Panc1 (cell line): ENCODE data around the gene NT5C2. TPM values are rescaled to one million over a fixed set of nuclear protein-coding genes. Genes with fewer than 3 reads are reported as not detected.
"Not testable (repeated sequence)": the region's sequence is repeated elsewhere in the genome, so short reads cannot be mapped to it uniquely, and the experiment has no call there.

Experiments used
- ATAC-seq: fragments of 200-7000 bp; cut with Tn5 transposase; 2 replicates; pipeline ENCODE4 v1.9.1; 2020; ENCODE audit warnings: mild to moderate bottlenecking, moderate library complexity
- BruUV-seq: library from RNA; stranded (reverse); fragments of 400-500 nt; replicated peaks from 2 replicates; lab custom pipeline; 2021; lab: Mats Ljungman, UMichigan
- CTCF ChIA-PET: fragments of 300-600 bp; sonication (Branson Sonifier 250); formaldehyde crosslinking; loops from one replicate; lab custom pipeline; 2022; ENCODE audit warnings: antibody characterized with exemption; lab: Charles Lee
- POLR2A ChIA-PET: fragments of 300-600 bp; sonication (Branson Sonifier 250); formaldehyde crosslinking; loops from one replicate; lab custom pipeline; 2022; ENCODE audit warnings: antibody characterized with exemption; lab: Charles Lee
- DNase-seq: peaks from one replicate; pipeline ENCODE4 v3.0.0-alpha.2; 2010; ENCODE audit warnings: low read depth, low spot score
- H3K27ac ChIP-seq: 2 replicates; pipeline ENCODE4 v1.5.1; 2011; ENCODE audit warnings: mild to moderate bottlenecking, low read length, inconsistent platforms
- H3K27me3 ChIP-seq: fragments of 200-500 bp; sonication (Bioruptor generic); 2 replicates; pipeline ENCODE4 v1.6.0; 2014; ENCODE audit warnings: low read length, inconsistent platforms; ENCODE audit not compliant: control insufficient read depth, insufficient read depth
- H3K36me3 ChIP-seq: fragments of 200-500 bp; sonication (Bioruptor generic); 2 replicates; pipeline ENCODE4 v1.5.1; 2014; ENCODE audit warnings: inconsistent platforms, mild to moderate bottlenecking, low read length, moderate library complexity; ENCODE audit not compliant: control insufficient read depth, insufficient read depth
- H3K4me1 ChIP-seq: 2 replicates; pipeline ENCODE4 v1.5.1; 2011; ENCODE audit warnings: inconsistent platforms, mild to moderate bottlenecking, low read length, moderate library complexity; ENCODE audit not compliant: control insufficient read depth, insufficient read depth
- H3K4me3 ChIP-seq, 2 experiments: 2 replicates each; pipeline ENCODE4 v1.5.1; 2011 to 2012; ENCODE audit warnings: low read depth in 2 of 2, low read length in 2 of 2, mild to moderate bottlenecking in 2 of 2, inconsistent platforms in 1 of 2, moderate library complexity in 1 of 2
- H3K9me3 ChIP-seq: fragments of 200-500 bp; sonication (Bioruptor generic); 2 replicates; pipeline ENCODE4 v1.5.1; 2014; ENCODE audit warnings: low read depth, mild to moderate bottlenecking, inconsistent platforms, low read length, moderate library complexity; ENCODE audit not compliant: control insufficient read depth, insufficient read depth
- POLR2AphosphoS5 ChIP-seq: IDR thresholded peaks from 2 replicates; pipeline ENCODE4 v1.6.1; 2012; ENCODE audit warnings: mild to moderate bottlenecking, low read depth, low read length, moderate library complexity
- REST ChIP-seq, 2 experiments: IDR thresholded peaks; 2 replicates each; pipeline ENCODE4 v1.6.1; 2011 to 2012; ENCODE audit warnings: low read depth in 2 of 2, control low read depth in 1 of 2, low read length in 1 of 2, mild to moderate bottlenecking in 1 of 2, moderate library complexity in 1 of 2; ENCODE audit not compliant: insufficient read depth in 1 of 2
- SIN3A ChIP-seq: IDR thresholded peaks from 2 replicates; pipeline ENCODE4 v1.6.1; 2012; ENCODE audit warnings: low read depth, mild to moderate bottlenecking, low read length, moderate library complexity, borderline replicate concordance; ENCODE audit not compliant: insufficient read depth
- TCF7L2 ChIP-seq: IDR thresholded peaks from 2 replicates; pipeline ENCODE4 v1.6.1; 2011; ENCODE audit warnings: mild to moderate bottlenecking, low read depth, low read length, inconsistent platforms
- in situ Hi-C: cut with HindIII; loops from 2 replicates; pipeline ENCODE4 v1.10.0; 2016; ENCODE audit warnings: low sequenced_read_pairs, low pct_unique_long_range_greater_than_20kb
- intact Hi-C: fragments of 100-400 bp; cut with micrococcal nuclease; formaldehyde crosslinking; loops from one replicate; pipeline ENCODE4 v1.10.0; 2022; ENCODE audit not compliant: unreplicated experiment
- total RNA-seq: library from RNA; stranded (reverse); gene quantifications from one replicate; pipeline ENCODE4 v1.2.1, GENCODE V29; 2021; ENCODE audit not compliant: unreplicated experiment
- TF ChIP-seq, protein P1 (sequence below): fragments of 450-650 bp; IDR thresholded peaks from 2 replicates; pipeline ENCODE4 v1.5.1; 2017; ENCODE audit warnings: mild to moderate bottlenecking

The NT5C2 gene
- total RNA-seq, 1 experiment from 2014 or later: 150 TPM

DNA sequence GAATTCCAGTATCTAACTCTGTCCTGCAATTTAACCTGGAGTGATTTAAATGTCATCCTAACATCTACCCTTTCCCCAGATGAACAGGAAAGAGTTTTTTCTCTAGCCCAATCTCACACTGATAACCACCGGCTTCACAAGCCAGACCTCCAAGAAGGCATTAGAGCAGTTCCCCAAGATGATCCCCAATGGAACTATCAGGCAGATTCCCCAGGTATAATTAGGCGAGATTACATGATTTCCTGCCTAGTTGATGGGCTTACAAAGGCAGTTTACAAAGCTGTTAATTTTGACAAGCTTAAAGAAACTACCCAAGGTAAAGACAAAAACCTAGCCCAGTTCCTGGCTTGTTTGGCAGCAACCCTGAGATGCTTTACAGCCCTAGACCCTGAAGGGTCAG, 14.1 kb upstream of the NT5C2 start:
- H3K4me3 ChIP-seq: no peak overlapping the region
- ChIA-PET POLR2A (interaction anchor here (0.6 kb wide), 1 partner anchor 15 kb away, joined by 3 read pairs; no protein-coding TSS in a partner anchor), CTCF (no interaction called here)
- H3K36me3 ChIP-seq: no peaks in the 10 kb centered on the region
- intact Hi-C loops: no loop called here
- no peak for ATAC-seq
- H3K4me1 ChIP-seq: 0 out of 2 replicates have a peak, but pooled peaks cover 3% of the 10 kb centered on the region
- no peak for DNase-seq
- peak overlapping the region; percentile 62 for H3K27ac ChIP-seq
- BruUV-seq: no TSS peak
- in situ Hi-C loops: no loop called here
- 0 out of 2 replicates have a peak, but pooled peaks cover 7% of the 10 kb centered on the region for H3K9me3 ChIP-seq
- no peak for TF ChIP-seq SIN3A
- TF ChIP-seq, protein P1, sequence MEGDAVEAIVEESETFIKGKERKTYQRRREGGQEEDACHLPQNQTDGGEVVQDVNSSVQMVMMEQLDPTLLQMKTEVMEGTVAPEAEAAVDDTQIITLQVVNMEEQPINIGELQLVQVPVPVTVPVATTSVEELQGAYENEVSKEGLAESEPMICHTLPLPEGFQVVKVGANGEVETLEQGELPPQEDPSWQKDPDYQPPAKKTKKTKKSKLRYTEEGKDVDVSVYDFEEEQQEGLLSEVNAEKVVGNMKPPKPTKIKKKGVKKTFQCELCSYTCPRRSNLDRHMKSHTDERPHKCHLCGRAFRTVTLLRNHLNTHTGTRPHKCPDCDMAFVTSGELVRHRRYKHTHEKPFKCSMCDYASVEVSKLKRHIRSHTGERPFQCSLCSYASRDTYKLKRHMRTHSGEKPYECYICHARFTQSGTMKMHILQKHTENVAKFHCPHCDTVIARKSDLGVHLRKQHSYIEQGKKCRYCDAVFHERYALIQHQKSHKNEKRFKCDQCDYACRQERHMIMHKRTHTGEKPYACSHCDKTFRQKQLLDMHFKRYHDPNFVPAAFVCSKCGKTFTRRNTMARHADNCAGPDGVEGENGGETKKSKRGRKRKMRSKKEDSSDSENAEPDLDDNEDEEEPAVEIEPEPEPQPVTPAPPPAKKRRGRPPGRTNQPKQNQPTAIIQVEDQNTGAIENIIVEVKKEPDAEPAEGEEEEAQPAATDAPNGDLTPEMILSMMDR: no peak
- no peak for TF ChIP-seq POLR2AphosphoS5
- no peak for TF ChIP-seq REST (IDR thresholded peaks at IDR 0.05; ENCODE audit: insufficient read depth in 1 of 2, low read depth in 2 of 2, low read length in 1 of 2)
- no peak for TF ChIP-seq TCF7L2
- no peaks in the 10 kb centered on the region for H3K27me3 ChIP-seq

DNA sequence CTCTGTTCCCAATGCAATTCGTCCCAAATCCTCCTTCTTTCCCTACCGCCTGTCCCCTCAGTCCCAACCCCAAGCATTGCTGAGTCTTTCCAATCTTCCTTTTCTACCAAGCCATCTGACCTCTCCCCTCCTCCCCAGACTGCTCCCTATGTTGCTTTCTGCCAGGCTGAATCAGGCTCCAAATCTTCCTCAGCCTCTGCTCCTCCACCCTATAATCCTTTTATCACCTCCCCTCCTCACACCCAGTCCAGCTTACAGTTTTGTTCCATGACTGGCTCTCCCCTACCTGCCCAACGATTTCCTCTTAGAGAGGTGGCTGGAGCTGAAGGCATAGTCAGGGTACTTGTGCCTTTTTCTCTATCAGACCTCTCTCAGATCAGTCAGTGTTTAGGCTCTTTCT, 13.6 kb upstream of the NT5C2 start:
- POLR2A ChIA-PET: interaction anchor here (0.6 kb wide), 1 partner anchor 14 kb away, joined by 3 read pairs; no protein-coding TSS in a partner anchor
- intact Hi-C loops, H3K9me3 ChIP-seq, DNase-seq, H3K4me3 ChIP-seq, H3K36me3 ChIP-seq, in situ Hi-C loops, H3K27me3 ChIP-seq, ATAC-seq, H3K4me1 ChIP-seq, BruUV-seq: not testable (repeated sequence)
- H3K27ac ChIP-seq: peak overlapping the region; percentile 62
- CTCF ChIA-PET: interaction anchor here (0.6 kb wide), 1 partner anchor 23 kb away, joined by 4 read pairs; no protein-coding TSS in a partner anchor

DNA sequence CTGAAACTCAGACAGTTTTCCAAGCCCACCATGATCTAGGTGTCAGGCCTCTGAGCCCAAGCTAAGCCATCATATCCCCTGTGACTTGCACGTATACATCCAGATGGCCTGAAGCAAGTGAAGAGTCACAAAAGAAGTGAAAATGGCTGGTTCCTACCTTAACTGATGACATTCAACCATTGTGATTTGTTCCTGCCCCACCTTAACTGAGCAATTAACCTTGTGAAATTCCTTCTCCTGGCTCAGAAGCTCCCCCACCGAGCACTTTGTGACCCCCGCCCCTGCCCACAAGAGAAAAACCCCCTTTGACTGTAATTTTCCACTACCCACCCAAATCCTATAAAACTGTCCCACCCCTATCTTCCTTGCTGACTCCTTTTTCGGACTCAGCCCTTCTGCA, 12.3 kb upstream of the NT5C2 start:
- BruUV-seq, H3K27me3 ChIP-seq, ATAC-seq, CTCF ChIA-PET, DNase-seq, in situ Hi-C loops, H3K4me1 ChIP-seq, intact Hi-C loops, POLR2A ChIA-PET, H3K9me3 ChIP-seq, H3K36me3 ChIP-seq, H3K4me3 ChIP-seq: not testable (repeated sequence)
- H3K27ac ChIP-seq: peak overlapping the region; percentile 9; the same call in 1 of the 2 replicates
